K562 (cell line): Measurements from ENCODE around the gene SCAMP3. TPM values are rescaled to one million over a fixed set of nuclear protein-coding genes. Genes with fewer than 3 reads are reported as not detected.

Source experiments
- GABPB2 ChIP-seq: fragments of 250-450 bp; sonication (Bioruptor Pico); conservative IDR thresholded peaks from 2 replicates; pipeline ENCODE4 v1.5.1; 2021; ENCODE audit warnings: mild to moderate bottlenecking
- HDGF ChIP-seq: fragments of 450-650 bp; IDR thresholded peaks from 2 replicates; pipeline ENCODE4 v1.6.1; 2016
- MAFK ChIP-seq: IDR thresholded peaks from 2 replicates; pipeline ENCODE4 v1.6.1; 2011; ENCODE audit warnings: low read length, improper control_type of control experiment
- SMAD2 ChIP-seq: fragments of 150-350 bp; IDR thresholded peaks from 2 replicates; pipeline ENCODE4 v1.6.1; 2014; ENCODE audit warnings: low read depth, mild to moderate bottlenecking, low read length
- ZNF431 ChIP-seq: sonication (generic); formaldehyde crosslinking; IDR thresholded peaks from 2 replicates; pipeline ENCODE4 v1.8.0; 2022; ENCODE audit warnings: mild to moderate bottlenecking, missing genetic modification reagents
- ZNF644 ChIP-seq: fragments of 200-800 bp; sonication (Bioruptor generic); IDR thresholded peaks from 2 replicates; pipeline ENCODE4 v1.6.1; 2016; ENCODE audit warnings: low read depth, missing genetic modification characterization, missing compliant biosample characterization
- polyA plus RNA-seq, 8 experiments: library from polyadenylated mRNA; depleted of rRNA in 4 of 8; stranded (reverse) in 5 of 8; unstranded in 3 of 8; fragments of >200 nt; fragmentation: Nextera tagmentation in 2 of 8; fragmentation: Illumina TruSeq in 1 of 8; extraction: Ambion mirVana in 2 of 8; extraction: Trizol in 1 of 8; gene quantifications; 2 replicates each; pipeline versions ENCODE4 v1.2.1 to v1.2.3, GENCODE V29; 2011 to 2014; ENCODE audit warnings: inconsistent platforms in 1 of 8, missing spikeins in 1 of 8
- total RNA-seq, 7 experiments: library from RNA; depleted of rRNA in 6 of 7; stranded (reverse); fragments of >200 nt in 6 of 7; fragmentation: Illumina TruSeq in 2 of 7; extraction: Trizol in 2 of 7; gene quantifications; 2 replicates each; pipeline versions ENCODE4 v1.2.1 to v1.2.3, GENCODE V29; 2011 to 2021; ENCODE audit warnings: low replicate concordance in 1 of 7
- TF ChIP-seq, protein P1 (sequence below): fragments of 450-650 bp; IDR thresholded peaks from one replicate; pipeline ENCODE4 v1.6.1; 2018; ENCODE audit warnings: mild to moderate bottlenecking, moderate library complexity; ENCODE audit not compliant: partially characterized antibody
- TF ChIP-seq, protein P2 (sequence below): sonication (generic); formaldehyde crosslinking; IDR thresholded peaks from 2 replicates; pipeline ENCODE4 v1.8.1; 2023; ENCODE audit warnings: missing genetic modification reagents, mild to moderate bottlenecking, borderline replicate concordance
- TF ChIP-seq, protein P3 (sequence below): sonication (generic); formaldehyde crosslinking; IDR thresholded peaks from 2 replicates; pipeline ENCODE4 v1.8.1; 2023; ENCODE audit warnings: mild to moderate bottlenecking, missing genetic modification reagents
- TF ChIP-seq, protein P4 (sequence below): fragments of 450-650 bp; formaldehyde crosslinking; conservative IDR thresholded peaks from 2 replicates; pipeline ENCODE4 v1.4.0; 2022; ENCODE audit warnings: mild to moderate bottlenecking, missing genetic modification characterization

Gene SCAMP3
- total and polyA plus RNA-seq, 9 of the 15 experiments (the other 6 are each of a cell fraction or from before 2014, with no cell fraction given) = 14.2 to 131 (median 86.1) TPM

DNA sequence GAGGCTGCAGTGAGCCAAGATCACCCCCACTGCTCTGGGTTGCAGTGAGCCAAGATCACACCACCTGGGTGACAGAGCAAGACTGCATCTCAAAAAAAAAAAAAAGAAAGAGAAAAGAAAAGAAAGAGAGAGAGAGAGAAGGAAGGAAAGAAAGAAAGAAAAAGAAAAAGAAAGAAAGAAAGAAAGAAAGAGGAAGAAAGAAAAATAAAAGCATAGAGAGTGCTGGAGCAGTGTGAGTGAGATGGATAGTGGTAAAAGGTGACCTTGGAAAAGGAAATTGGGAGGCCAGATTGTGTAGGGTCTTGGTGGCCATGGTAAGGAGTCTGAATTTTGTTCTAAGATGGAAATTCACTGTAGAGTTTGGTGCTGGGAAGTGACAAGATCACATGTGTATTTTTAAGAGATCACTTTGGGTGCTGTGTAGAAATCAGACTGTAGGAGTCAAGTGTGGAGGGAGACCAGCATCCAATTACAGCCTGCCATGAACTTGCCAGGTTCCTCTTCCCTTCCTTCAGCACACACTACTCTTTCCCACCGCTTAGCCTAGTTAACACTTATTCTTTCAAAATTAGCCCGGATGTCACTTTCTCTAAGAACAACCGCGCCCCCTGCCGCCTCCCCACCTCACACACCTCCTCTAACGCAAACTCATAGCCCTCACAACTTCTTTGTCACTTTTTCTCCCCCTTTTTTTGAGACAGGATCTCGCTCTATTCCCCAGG lies 35.8 kb downstream of the SCAMP3 start (continued):
- TF ChIP-seq, protein P1, sequence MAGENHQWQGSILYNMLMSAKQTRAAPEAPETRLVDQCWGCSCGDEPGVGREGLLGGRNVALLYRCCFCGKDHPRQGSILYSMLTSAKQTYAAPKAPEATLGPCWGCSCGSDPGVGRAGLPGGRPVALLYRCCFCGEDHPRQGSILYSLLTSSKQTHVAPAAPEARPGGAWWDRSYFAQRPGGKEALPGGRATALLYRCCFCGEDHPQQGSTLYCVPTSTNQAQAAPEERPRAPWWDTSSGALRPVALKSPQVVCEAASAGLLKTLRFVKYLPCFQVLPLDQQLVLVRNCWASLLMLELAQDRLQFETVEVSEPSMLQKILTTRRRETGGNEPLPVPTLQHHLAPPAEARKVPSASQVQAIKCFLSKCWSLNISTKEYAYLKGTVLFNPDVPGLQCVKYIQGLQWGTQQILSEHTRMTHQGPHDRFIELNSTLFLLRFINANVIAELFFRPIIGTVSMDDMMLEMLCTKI = no peak
- TF ChIP-seq, protein P2, sequence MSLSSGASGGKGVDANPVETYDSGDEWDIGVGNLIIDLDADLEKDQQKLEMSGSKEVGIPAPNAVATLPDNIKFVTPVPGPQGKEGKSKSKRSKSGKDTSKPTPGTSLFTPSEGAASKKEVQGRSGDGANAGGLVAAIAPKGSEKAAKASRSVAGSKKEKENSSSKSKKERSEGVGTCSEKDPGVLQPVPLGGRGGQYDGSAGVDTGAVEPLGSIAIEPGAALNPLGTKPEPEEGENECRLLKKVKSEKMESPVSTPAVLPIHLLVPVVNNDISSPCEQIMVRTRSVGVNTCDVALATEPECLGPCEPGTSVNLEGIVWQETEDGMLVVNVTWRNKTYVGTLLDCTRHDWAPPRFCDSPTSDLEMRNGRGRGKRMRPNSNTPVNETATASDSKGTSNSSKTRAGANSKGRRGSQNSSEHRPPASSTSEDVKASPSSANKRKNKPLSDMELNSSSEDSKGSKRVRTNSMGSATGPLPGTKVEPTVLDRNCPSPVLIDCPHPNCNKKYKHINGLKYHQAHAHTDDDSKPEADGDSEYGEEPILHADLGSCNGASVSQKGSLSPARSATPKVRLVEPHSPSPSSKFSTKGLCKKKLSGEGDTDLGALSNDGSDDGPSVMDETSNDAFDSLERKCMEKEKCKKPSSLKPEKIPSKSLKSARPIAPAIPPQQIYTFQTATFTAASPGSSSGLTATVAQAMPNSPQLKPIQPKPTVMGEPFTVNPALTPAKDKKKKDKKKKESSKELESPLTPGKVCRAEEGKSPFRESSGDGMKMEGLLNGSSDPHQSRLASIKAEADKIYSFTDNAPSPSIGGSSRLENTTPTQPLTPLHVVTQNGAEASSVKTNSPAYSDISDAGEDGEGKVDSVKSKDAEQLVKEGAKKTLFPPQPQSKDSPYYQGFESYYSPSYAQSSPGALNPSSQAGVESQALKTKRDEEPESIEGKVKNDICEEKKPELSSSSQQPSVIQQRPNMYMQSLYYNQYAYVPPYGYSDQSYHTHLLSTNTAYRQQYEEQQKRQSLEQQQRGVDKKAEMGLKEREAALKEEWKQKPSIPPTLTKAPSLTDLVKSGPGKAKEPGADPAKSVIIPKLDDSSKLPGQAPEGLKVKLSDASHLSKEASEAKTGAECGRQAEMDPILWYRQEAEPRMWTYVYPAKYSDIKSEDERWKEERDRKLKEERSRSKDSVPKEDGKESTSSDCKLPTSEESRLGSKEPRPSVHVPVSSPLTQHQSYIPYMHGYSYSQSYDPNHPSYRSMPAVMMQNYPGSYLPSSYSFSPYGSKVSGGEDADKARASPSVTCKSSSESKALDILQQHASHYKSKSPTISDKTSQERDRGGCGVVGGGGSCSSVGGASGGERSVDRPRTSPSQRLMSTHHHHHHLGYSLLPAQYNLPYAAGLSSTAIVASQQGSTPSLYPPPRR (CRISPR knock-in tag) = no peak
- no peak; the same call in 1 of the 2 replicates for TF ChIP-seq HDGF
- no peak for TF ChIP-seq SMAD2
- TF ChIP-seq, protein P3, sequence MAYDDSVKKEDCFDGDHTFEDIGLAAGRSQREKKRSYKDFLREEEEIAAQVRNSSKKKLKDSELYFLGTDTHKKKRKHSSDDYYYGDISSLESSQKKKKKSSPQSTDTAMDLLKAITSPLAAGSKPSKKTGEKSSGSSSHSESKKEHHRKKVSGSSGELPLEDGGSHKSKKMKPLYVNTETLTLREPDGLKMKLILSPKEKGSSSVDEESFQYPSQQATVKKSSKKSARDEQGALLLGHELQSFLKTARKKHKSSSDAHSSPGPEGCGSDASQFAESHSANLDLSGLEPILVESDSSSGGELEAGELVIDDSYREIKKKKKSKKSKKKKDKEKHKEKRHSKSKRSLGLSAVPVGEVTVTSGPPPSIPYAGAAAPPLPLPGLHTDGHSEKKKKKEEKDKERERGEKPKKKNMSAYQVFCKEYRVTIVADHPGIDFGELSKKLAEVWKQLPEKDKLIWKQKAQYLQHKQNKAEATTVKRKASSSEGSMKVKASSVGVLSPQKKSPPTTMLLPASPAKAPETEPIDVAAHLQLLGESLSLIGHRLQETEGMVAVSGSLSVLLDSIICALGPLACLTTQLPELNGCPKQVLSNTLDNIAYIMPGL (CRISPR knock-in tag) = no peak
- TF ChIP-seq, protein P4, sequence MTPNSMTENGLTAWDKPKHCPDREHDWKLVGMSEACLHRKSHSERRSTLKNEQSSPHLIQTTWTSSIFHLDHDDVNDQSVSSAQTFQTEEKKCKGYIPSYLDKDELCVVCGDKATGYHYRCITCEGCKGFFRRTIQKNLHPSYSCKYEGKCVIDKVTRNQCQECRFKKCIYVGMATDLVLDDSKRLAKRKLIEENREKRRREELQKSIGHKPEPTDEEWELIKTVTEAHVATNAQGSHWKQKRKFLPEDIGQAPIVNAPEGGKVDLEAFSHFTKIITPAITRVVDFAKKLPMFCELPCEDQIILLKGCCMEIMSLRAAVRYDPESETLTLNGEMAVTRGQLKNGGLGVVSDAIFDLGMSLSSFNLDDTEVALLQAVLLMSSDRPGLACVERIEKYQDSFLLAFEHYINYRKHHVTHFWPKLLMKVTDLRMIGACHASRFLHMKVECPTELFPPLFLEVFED = no peak
- no peak for TF ChIP-seq GABPB2 (CRISPR knock-in tag)
- no peak for TF ChIP-seq MAFK
- TF ChIP-seq ZNF431 = no peak
- TF ChIP-seq ZNF644 = no peak
